HepG2 (cell line): ENCODE results near the gene ENG. TPM values are rescaled to one million over a fixed set of nuclear protein-coding genes. Genes with fewer than 3 reads are reported as not detected.

Experiments
- ATAC-seq: fragments of 200-7000 bp; cut with Tn5 transposase; 3 replicates; pipeline ENCODE4 v1.9.1; 2020; ENCODE audit warnings: mild to moderate bottlenecking, moderate library complexity
- BruUV-seq: library from RNA; stranded (reverse); fragments of 400-500 nt; replicated peaks from 2 replicates; lab custom pipeline; 2021; lab: Mats Ljungman, UMichigan
- CTCF ChIA-PET: fragments of 300-600 bp; formaldehyde crosslinking; extraction: SDS; loops from one replicate; lab custom pipeline; 2021; ENCODE audit warnings: low total read pairs, inconsistent platforms, low intra/inter-chr PET ratio; lab: Yijun Ruan, JAX
- POLR2A ChIA-PET: fragments of 350-600 bp; sonication (Branson Sonifier 250); formaldehyde crosslinking; loops from one replicate; lab custom pipeline; 2020; ENCODE audit warnings: antibody characterized with exemption, inconsistent platforms; lab: Yijun Ruan, JAX
- DNase-seq: peaks from one replicate; pipeline ENCODE4 v3.0.0-alpha.2; 2015; ENCODE audit warnings: low spot score
- FAIRE-seq: peaks from 3 replicates; lab custom pipeline; 2011; peaks lifted over from hg19 to GRCh38; lab: Jason Lieb, UNC
- H2AFZ ChIP-seq: one replicate; pipeline ENCODE4 v1.6.1; 2011; ENCODE audit warnings: low read length, inconsistent platforms
- H3K27ac ChIP-seq: fragments of 300-600 bp; 3 replicates; pipeline ENCODE4 v1.8.0; 2011; ENCODE audit warnings: mixed run types, mild to moderate bottlenecking, mixed read lengths, low read length, inconsistent platforms; ENCODE audit not compliant: insufficient read depth; ENCODE audit errors: extremely low read length
- H3K27me3 ChIP-seq, 2 experiments: fragments of 200-600 bp in 1 of 2; 2 replicates in 1 of 2; 3 replicates in 1 of 2; pipeline versions ENCODE4 v1.6.0 to v1.8.0; 2011; ENCODE audit warnings: low read length in 2 of 2, mild to moderate bottlenecking in 2 of 2, moderate library complexity in 2 of 2, inconsistent platforms in 1 of 2; ENCODE audit not compliant: insufficient read depth in 2 of 2, control insufficient read depth in 1 of 2
- H3K36me3 ChIP-seq, 2 experiments: fragments of 200-600 bp in 1 of 2; replicated peaks in 1 of 2; 2 replicates in 1 of 2; 3 replicates in 1 of 2; pipeline versions ENCODE4 v1.5.1 to v1.8.0; 2011; ENCODE audit warnings: low read length in 2 of 2, inconsistent platforms in 1 of 2; ENCODE audit not compliant: insufficient read depth in 2 of 2, control insufficient read depth in 1 of 2
- H3K4me1 ChIP-seq: 2 replicates; pipeline ENCODE4 v1.5.1; 2012; ENCODE audit warnings: low read length, inconsistent platforms; ENCODE audit not compliant: insufficient read depth
- H3K4me2 ChIP-seq: 2 replicates; pipeline ENCODE4 v1.6.0; 2011; ENCODE audit warnings: low read depth, low read length, inconsistent platforms
- H3K4me3 ChIP-seq, 3 experiments: fragments of 200-600 bp in 1 of 3; sonication (generic), shearing (Covaris generic) in 1 of 3; replicated peaks in 1 of 3; 2 replicates each; pipeline ENCODE4 v1.5.1; 2011 to 2016; ENCODE audit warnings: low read length in 3 of 3, inconsistent platforms in 2 of 3, low read depth in 2 of 3, mild to moderate bottlenecking in 2 of 3, control low read depth in 1 of 3, mixed read lengths in 1 of 3; ENCODE audit not compliant: insufficient read depth in 1 of 3
- H3K79me2 ChIP-seq: one replicate; pipeline ENCODE4 v1.6.1; 2011; ENCODE audit warnings: low read length, inconsistent platforms; ENCODE audit not compliant: insufficient read depth
- H3K9ac ChIP-seq: 2 replicates; pipeline ENCODE4 v1.6.0; 2011; ENCODE audit warnings: mild to moderate bottlenecking, low read depth, low read length, inconsistent platforms; ENCODE audit not compliant: insufficient read depth
- H3K9me3 ChIP-seq: 2 replicates; pipeline ENCODE4 v1.5.1; 2012; ENCODE audit warnings: mild to moderate bottlenecking, low read length
- H4K20me1 ChIP-seq: 2 replicates; pipeline ENCODE4 v1.6.0; 2011; ENCODE audit warnings: inconsistent platforms, mild to moderate bottlenecking, low read length, moderate library complexity; ENCODE audit not compliant: insufficient read depth
- ELF1 ChIP-seq: sonication (generic); formaldehyde crosslinking; IDR thresholded peaks from 2 replicates; pipeline ENCODE4 v1.4.0; 2020; ENCODE audit warnings: missing genetic modification reagents
- FOXP4 ChIP-seq: sonication (generic); formaldehyde crosslinking; IDR thresholded peaks from 2 replicates; pipeline ENCODE4 v1.4.0; 2020; ENCODE audit warnings: missing genetic modification reagents
- GABPA ChIP-seq, 2 experiments: IDR thresholded peaks; 2 replicates each; pipeline ENCODE4 v1.6.1; 2011 to 2016; ENCODE audit warnings: low read depth in 2 of 2, low read length in 1 of 2, missing biosample characterization in 1 of 2, missing genetic modification characterization in 1 of 2
- NRL ChIP-seq: sonication (generic); formaldehyde crosslinking; IDR thresholded peaks from 2 replicates; pipeline ENCODE4 v1.5.0; 2020; ENCODE audit warnings: missing genetic modification reagents, mild to moderate bottlenecking, moderate library complexity, borderline replicate concordance
- SCMH1 ChIP-seq: sonication (generic); formaldehyde crosslinking; IDR thresholded peaks from 2 replicates; pipeline ENCODE4 v1.9.0; 2021; ENCODE audit warnings: missing genetic modification reagents, mild to moderate bottlenecking, borderline replicate concordance
- SOX6 ChIP-seq, 2 experiments: fragments of 450-650 bp in 1 of 2; sonication (generic) in 1 of 2; formaldehyde crosslinking in 1 of 2; IDR thresholded peaks; 2 replicates each; pipeline versions ENCODE4 v1.4.0 to v1.6.1; 2017 to 2020; ENCODE audit warnings: antibody characterized with exemption in 1 of 2, mild to moderate bottlenecking in 1 of 2, missing genetic modification reagents in 1 of 2
- ZBED4 ChIP-seq: sonication (generic); formaldehyde crosslinking; IDR thresholded peaks from 2 replicates; pipeline ENCODE4 v1.4.0; 2020; ENCODE audit warnings: missing genetic modification reagents, borderline replicate concordance
- ZFY ChIP-seq: sonication (generic); formaldehyde crosslinking; IDR thresholded peaks from 2 replicates; pipeline ENCODE4 v1.4.0; 2020; ENCODE audit warnings: missing genetic modification reagents
- ZNF329 ChIP-seq: sonication (generic); formaldehyde crosslinking; IDR thresholded peaks from 2 replicates; pipeline ENCODE4 v1.9.0; 2021; ENCODE audit warnings: low read depth, mild to moderate bottlenecking, missing genetic modification reagents
- WGBS: methylation state at CpG from one replicate; pipeline ENCODE4 v1.1.6; 2017; ENCODE audit warnings: low lambda C conversion rate; 5-methylcytosine and 5-hydroxymethylcytosine counted together
- in situ Hi-C: cut with HindIII; loops from 2 replicates; pipeline ENCODE4 v1.10.0; 2017; ENCODE audit warnings: low pct_unique_long_range_greater_than_20kb; ENCODE audit not compliant: extremely low pct_ligation_motif_present
- intact Hi-C: fragments of 100-400 bp; cut with micrococcal nuclease; formaldehyde crosslinking; loops from one replicate; pipeline ENCODE4 v1.10.0; 2022; ENCODE audit not compliant: unreplicated experiment
- polyA plus RNA-seq, 8 experiments: library from polyadenylated mRNA; depleted of rRNA in 3 of 8; stranded (reverse) in 7 of 8; unstranded in 1 of 8; fragments of >200 nt; fragmentation: Illumina TruSeq in 4 of 8; extraction: Trizol in 4 of 8; gene quantifications; 2 replicates each; pipeline versions ENCODE4 v1.2.1 to v1.2.3, GENCODE V29; 2011 to 2016; ENCODE audit warnings: low read depth in 4 of 8, missing spikeins in 1 of 8, mixed read lengths in 1 of 8; ENCODE audit not compliant: insufficient read depth in 1 of 8
- total RNA-seq, 5 experiments: library from RNA; depleted of rRNA; stranded (reverse); fragments of >200 nt; fragmentation: Illumina TruSeq; extraction: Trizol; gene quantifications; 2 replicates each; pipeline ENCODE4 v1.2.3, GENCODE V29; 2016; ENCODE audit warnings: low read depth in 1 of 5
- TF ChIP-seq, protein P1 (sequence below): sonication (generic); formaldehyde crosslinking; IDR thresholded peaks from 2 replicates; pipeline ENCODE4 v1.5.0; 2020; ENCODE audit warnings: mild to moderate bottlenecking, missing genetic modification reagents, moderate library complexity
- TF ChIP-seq, protein P2 (sequence below): sonication (generic); formaldehyde crosslinking; IDR thresholded peaks from 2 replicates; pipeline ENCODE4 v1.8.1; 2022; ENCODE audit warnings: low read depth, mild to moderate bottlenecking, missing genetic modification reagents

Gene ENG
- total and polyA plus RNA-seq, 2 of the 13 experiments (the other 11 are each of a cell fraction or from before 2014, with no cell fraction given) = 0.02 to 1.1 TPM

- no peaks in the 10 kb centered on the region for H4K20me1 ChIP-seq
- FAIRE-seq (no peak), DNase-seq (no peak), ATAC-seq (peak; percentile 82)
- H2AFZ ChIP-seq = no peak overlapping the region
- peaks cover 50% of the 10 kb centered on the region for H3K4me1 ChIP-seq
- no peaks in the 10 kb centered on the region for H3K36me3 ChIP-seq
- in situ Hi-C loops = no loop called here
- no peaks in the 10 kb centered on the region; a peak in 1 of 5 replicates for H3K27me3 ChIP-seq
- no peak overlapping the region for H3K27ac ChIP-seq
- H3K79me2 ChIP-seq = no peaks in the 10 kb centered on the region
- ChIA-PET CTCF (no interaction called here), POLR2A (interaction anchor here (1.3 kb wide), 2 partner anchors 10 to 14 kb away, joined by 3 to 4 read pairs; no protein-coding TSS in a partner anchor)
- H3K4me3 ChIP-seq = peak overlapping the region; percentile 16 to 65 (median 18); a peak in 5 of 6 replicates
- 5% methylated on average over 7 of the region's 18 CpGs for WGBS
- intact Hi-C loops = no loop called here
- no TSS peak for BruUV-seq
- no peaks in the 10 kb centered on the region for H3K9me3 ChIP-seq
- peak overlapping the region; percentile 62 for H3K4me2 ChIP-seq
- peak overlapping the region; percentile 54 for H3K9ac ChIP-seq
- TF ChIP-seq GABPA (IDR thresholded peaks at IDR 0.05; ENCODE audit: low read depth, low read length) (no peak), GABPA (CRISPR knock-in tag; IDR thresholded peaks at IDR 0.05; ENCODE audit: low read depth) (peak; percentile 50), FOXP4 (no peak), ZNF329 (no peak), NRL (CRISPR knock-in tag) (0 out of 2 replicates have a peak, but pooled peaks have one; percentile 47), ZBED4 (0 out of 2 replicates have a peak, but pooled peaks have one; percentile 33), SOX6 (IDR thresholded peaks at IDR 0.05) (no peak), SOX6 (CRISPR knock-in tag; IDR thresholded peaks at IDR 0.05) (peak; percentile 23; the same call in 1 of the 2 replicates), ELF1 (CRISPR knock-in tag) (no peak), SCMH1 (CRISPR knock-in tag) (no peak), ZFY (CRISPR knock-in tag) (peak; percentile 66)
- TF ChIP-seq, protein P1, sequence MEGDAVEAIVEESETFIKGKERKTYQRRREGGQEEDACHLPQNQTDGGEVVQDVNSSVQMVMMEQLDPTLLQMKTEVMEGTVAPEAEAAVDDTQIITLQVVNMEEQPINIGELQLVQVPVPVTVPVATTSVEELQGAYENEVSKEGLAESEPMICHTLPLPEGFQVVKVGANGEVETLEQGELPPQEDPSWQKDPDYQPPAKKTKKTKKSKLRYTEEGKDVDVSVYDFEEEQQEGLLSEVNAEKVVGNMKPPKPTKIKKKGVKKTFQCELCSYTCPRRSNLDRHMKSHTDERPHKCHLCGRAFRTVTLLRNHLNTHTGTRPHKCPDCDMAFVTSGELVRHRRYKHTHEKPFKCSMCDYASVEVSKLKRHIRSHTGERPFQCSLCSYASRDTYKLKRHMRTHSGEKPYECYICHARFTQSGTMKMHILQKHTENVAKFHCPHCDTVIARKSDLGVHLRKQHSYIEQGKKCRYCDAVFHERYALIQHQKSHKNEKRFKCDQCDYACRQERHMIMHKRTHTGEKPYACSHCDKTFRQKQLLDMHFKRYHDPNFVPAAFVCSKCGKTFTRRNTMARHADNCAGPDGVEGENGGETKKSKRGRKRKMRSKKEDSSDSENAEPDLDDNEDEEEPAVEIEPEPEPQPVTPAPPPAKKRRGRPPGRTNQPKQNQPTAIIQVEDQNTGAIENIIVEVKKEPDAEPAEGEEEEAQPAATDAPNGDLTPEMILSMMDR = no peak
- TF ChIP-seq, protein P2, sequence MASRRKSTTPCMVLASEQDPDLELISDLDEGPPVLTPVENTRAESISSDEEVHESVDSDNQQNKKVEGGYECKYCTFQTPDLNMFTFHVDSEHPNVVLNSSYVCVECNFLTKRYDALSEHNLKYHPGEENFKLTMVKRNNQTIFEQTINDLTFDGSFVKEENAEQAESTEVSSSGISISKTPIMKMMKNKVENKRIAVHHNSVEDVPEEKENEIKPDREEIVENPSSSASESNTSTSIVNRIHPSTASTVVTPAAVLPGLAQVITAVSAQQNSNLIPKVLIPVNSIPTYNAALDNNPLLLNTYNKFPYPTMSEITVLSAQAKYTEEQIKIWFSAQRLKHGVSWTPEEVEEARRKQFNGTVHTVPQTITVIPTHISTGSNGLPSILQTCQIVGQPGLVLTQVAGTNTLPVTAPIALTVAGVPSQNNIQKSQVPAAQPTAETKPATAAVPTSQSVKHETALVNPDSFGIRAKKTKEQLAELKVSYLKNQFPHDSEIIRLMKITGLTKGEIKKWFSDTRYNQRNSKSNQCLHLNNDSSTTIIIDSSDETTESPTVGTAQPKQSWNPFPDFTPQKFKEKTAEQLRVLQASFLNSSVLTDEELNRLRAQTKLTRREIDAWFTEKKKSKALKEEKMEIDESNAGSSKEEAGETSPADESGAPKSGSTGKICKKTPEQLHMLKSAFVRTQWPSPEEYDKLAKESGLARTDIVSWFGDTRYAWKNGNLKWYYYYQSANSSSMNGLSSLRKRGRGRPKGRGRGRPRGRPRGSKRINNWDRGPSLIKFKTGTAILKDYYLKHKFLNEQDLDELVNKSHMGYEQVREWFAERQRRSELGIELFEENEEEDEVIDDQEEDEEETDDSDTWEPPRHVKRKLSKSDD (CRISPR knock-in tag) = no peak
Measured at GRCh38 chr9:127838375-127839078, 15.9 kb downstream of the ENG start.
